Measurements from ENCODE around the gene MRPS35. TPM values are rescaled to one million over a fixed set of nuclear protein-coding genes. Genes with fewer than 3 reads are reported as not detected.

Gene MRPS35
- total RNA-seq, 1 donor from 2014 or later: 32.1 TPM

GRCh38 chr12:27805238-27805637, 94.6 kb downstream of the MRPS35 start:
- DNase-seq (ENCODE audit: low spot score): no peak

Other genes with a start within 250 kb of the MRPS35 start
- 76.9 TPM for gene PPFIBP1, start 186.6 kb upstream of the MRPS35 start, total RNA-seq
- gene REP15, start 14.4 kb upstream of the MRPS35 start, total RNA-seq: 2.3 TPM
- 22.7 TPM for gene KLHL42, start 69.4 kb downstream of the MRPS35 start, total RNA-seq
- gene MANSC4, start 69.4 kb downstream of the MRPS35 start, total RNA-seq: not detected

Measured in mesenteric fat pad (tissue), 1 donor.